Mammary epithelial cell (primary cell): ENCODE results near the gene NF1.

Experiments
- EZH2 ChIP-seq: IDR thresholded peaks from 2 replicates; pipeline ENCODE4 v1.6.1; 2012; ENCODE audit warnings: low read length, inconsistent platforms, borderline replicate concordance
- TF ChIP-seq, protein P1 (sequence below), 2 donors: IDR thresholded peaks in 1 of 2; conservative IDR thresholded peaks in 1 of 2; 2 replicates each; pipeline ENCODE4 v1.5.1; 2011 to 2012; ENCODE audit warnings: inconsistent platforms in 2 of 2, low read length in 2 of 2, mild to moderate bottlenecking in 2 of 2, control low read depth in 1 of 2, low read depth in 1 of 2; ENCODE audit not compliant: insufficient read depth in 1 of 2; ENCODE audit errors: extremely low read depth in 1 of 2

GRCh38 chr17:31260151-31260550, 165.4 kb downstream of the NF1 start:
- no peak for TF ChIP-seq EZH2
- TF ChIP-seq, protein P1, sequence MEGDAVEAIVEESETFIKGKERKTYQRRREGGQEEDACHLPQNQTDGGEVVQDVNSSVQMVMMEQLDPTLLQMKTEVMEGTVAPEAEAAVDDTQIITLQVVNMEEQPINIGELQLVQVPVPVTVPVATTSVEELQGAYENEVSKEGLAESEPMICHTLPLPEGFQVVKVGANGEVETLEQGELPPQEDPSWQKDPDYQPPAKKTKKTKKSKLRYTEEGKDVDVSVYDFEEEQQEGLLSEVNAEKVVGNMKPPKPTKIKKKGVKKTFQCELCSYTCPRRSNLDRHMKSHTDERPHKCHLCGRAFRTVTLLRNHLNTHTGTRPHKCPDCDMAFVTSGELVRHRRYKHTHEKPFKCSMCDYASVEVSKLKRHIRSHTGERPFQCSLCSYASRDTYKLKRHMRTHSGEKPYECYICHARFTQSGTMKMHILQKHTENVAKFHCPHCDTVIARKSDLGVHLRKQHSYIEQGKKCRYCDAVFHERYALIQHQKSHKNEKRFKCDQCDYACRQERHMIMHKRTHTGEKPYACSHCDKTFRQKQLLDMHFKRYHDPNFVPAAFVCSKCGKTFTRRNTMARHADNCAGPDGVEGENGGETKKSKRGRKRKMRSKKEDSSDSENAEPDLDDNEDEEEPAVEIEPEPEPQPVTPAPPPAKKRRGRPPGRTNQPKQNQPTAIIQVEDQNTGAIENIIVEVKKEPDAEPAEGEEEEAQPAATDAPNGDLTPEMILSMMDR (conservative IDR thresholded peaks at IDR 0.05 in 1 of 2, IDR thresholded peaks at IDR 0.05 in 1 of 2; ENCODE audit: extremely low read depth in 1 of 2, insufficient read depth in 1 of 2, low read depth in 1 of 2, low read length in 2 of 2), result no peak
